ENCODE measurements around the gene ATG4C.

DNA sequence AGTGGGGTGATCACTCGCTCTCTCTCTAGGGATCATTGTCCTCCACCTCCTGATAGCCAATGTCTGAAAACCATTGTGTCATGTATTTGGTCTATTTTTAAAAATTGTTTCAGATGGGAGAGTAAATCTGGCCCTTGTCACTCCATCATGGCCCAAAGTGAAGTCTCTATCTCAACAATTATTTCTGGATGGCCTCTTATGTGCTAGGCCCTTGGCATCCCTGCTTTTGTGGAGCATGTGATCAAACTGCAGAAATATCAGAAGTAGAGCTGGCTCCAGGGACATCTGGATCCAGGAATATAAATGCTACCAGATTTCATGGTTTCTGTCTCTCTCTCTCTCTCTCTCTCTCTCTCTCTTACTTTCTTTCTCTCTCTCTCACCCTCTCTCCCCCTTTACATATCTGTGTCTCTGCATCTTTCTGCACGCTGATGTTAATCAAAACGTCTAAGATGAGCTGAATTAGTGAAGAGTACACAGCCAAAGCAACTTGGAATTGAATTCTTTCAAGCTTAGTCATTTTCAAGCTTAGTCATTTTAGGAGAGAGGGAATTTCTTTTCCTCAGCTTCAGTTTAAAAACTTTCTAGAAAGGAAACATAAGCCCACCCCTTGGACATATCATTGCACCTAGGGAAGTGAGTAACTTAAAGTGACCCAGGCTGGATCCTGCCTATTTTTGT lies 48.3 kb upstream of the ATG4C start:
- TF ChIP-seq EZH2 (IDR thresholded peaks at IDR 0.05; ENCODE audit: borderline replicate concordance, low read depth, low read length, severe bottlenecking): no peak
- TF ChIP-seq, protein P1, sequence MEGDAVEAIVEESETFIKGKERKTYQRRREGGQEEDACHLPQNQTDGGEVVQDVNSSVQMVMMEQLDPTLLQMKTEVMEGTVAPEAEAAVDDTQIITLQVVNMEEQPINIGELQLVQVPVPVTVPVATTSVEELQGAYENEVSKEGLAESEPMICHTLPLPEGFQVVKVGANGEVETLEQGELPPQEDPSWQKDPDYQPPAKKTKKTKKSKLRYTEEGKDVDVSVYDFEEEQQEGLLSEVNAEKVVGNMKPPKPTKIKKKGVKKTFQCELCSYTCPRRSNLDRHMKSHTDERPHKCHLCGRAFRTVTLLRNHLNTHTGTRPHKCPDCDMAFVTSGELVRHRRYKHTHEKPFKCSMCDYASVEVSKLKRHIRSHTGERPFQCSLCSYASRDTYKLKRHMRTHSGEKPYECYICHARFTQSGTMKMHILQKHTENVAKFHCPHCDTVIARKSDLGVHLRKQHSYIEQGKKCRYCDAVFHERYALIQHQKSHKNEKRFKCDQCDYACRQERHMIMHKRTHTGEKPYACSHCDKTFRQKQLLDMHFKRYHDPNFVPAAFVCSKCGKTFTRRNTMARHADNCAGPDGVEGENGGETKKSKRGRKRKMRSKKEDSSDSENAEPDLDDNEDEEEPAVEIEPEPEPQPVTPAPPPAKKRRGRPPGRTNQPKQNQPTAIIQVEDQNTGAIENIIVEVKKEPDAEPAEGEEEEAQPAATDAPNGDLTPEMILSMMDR (IDR thresholded peaks at IDR 0.05; ENCODE audit: borderline replicate concordance, extremely low read depth, low read length, poor library complexity, severe bottlenecking): no peak

Data from DND-41 (cell line).